ENCODE data around the gene SLC25A33. TPM values are rescaled to one million over a fixed set of nuclear protein-coding genes. Genes with fewer than 3 reads are reported as not detected.
"Not testable (repeated sequence)": the region's sequence is repeated elsewhere in the genome, so short reads cannot be mapped to it uniquely, and the experiment has no call there.

SLC25A33 gene
- total RNA-seq, 4 donors from 2014 or later: 1.0 to 6.1 (median 3.3) TPM

GRCh38 chr1:9555942-9556341 is 16.7 kb downstream of the SLC25A33 start:
- Histone ChIP-seq H3K4me1 (no peaks in the 10 kb centered on the region), H3K27me3 (no peaks in the 10 kb centered on the region), H3K9me3 (no peaks in the 10 kb centered on the region), H3K36me3 (no peaks in the 10 kb centered on the region), H3K27ac (peak overlapping the region; percentile 35 to 55), H3K4me3 (no peak overlapping the region)
- TF ChIP-seq, protein P1, sequence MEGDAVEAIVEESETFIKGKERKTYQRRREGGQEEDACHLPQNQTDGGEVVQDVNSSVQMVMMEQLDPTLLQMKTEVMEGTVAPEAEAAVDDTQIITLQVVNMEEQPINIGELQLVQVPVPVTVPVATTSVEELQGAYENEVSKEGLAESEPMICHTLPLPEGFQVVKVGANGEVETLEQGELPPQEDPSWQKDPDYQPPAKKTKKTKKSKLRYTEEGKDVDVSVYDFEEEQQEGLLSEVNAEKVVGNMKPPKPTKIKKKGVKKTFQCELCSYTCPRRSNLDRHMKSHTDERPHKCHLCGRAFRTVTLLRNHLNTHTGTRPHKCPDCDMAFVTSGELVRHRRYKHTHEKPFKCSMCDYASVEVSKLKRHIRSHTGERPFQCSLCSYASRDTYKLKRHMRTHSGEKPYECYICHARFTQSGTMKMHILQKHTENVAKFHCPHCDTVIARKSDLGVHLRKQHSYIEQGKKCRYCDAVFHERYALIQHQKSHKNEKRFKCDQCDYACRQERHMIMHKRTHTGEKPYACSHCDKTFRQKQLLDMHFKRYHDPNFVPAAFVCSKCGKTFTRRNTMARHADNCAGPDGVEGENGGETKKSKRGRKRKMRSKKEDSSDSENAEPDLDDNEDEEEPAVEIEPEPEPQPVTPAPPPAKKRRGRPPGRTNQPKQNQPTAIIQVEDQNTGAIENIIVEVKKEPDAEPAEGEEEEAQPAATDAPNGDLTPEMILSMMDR (IDR thresholded peaks at IDR 0.05): no peak
- no peak for TF ChIP-seq POLR2A (IDR thresholded peaks at IDR 0.05)
- no peak for DNase-seq
- intact Hi-C loops (cut with DNase I; ENCODE audit: low total_unique reads): no loop called here

DNA sequence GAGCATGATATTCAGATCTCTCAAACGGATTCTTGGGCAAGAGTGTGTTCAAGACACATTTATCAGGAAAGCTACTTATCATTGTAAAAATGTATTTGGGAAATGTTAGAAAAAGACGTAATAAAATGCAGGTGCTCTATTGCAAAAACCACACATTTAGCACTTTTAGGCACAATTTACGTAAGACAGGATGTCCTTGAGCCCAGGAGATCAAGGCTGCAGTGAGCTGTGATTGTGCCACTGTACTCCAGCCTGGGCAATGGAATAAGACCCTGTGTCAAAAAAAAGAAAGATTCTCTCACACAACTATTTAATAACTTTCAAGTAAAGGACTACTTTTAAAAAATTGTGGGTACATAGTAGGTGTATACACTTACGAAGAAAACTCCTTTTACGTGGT is 18.4 kb downstream of the SLC25A33 start:
- TF ChIP-seq, protein P1 (IDR thresholded peaks at IDR 0.05): no peak
- no peak for TF ChIP-seq POLR2A (IDR thresholded peaks at IDR 0.05)
- Histone ChIP-seq H3K9me3 (no peaks in the 10 kb centered on the region), H3K27me3 (no peaks in the 10 kb centered on the region), H3K4me3 (no peak overlapping the region), H3K4me1 (no peaks in the 10 kb centered on the region), H3K36me3 (no peaks in the 10 kb centered on the region), H3K27ac (no peak overlapping the region)
- intact Hi-C loops (cut with DNase I; ENCODE audit: low total_unique reads): no loop called here
- no peak for DNase-seq

- Histone ChIP-seq H3K9me3 (no peaks in the 10 kb centered on the region), H3K27me3 (no peaks in the 10 kb centered on the region), H3K4me3 (no peak overlapping the region), H3K36me3 (no peaks in the 10 kb centered on the region), H3K27ac (no peak overlapping the region), H3K4me1 (no peaks in the 10 kb centered on the region)
- TF ChIP-seq, protein P1 (IDR thresholded peaks at IDR 0.05): no peak
- no peak for TF ChIP-seq POLR2A (IDR thresholded peaks at IDR 0.05)
- no peak for DNase-seq
- intact Hi-C loops (cut with DNase I; ENCODE audit: low total_unique reads): no loop called here
Measured at GRCh38 chr1:9558271-9558945, 19.1 kb downstream of the SLC25A33 start.

- no peak for DNase-seq
- H3K9me3 ChIP-seq: no peaks in the 10 kb centered on the region
- intact Hi-C loops (cut with DNase I; ENCODE audit: low total_unique reads): no loop called here
- no peaks in the 10 kb centered on the region for H3K36me3 ChIP-seq
- no peak for TF ChIP-seq POLR2A (IDR thresholded peaks at IDR 0.05)
- TF ChIP-seq, protein P1 (IDR thresholded peaks at IDR 0.05): no peak
- H3K4me1 ChIP-seq: no peaks in the 10 kb centered on the region
- H3K27ac ChIP-seq: no peak overlapping the region
- H3K4me3 ChIP-seq: no peak overlapping the region
- no peaks in the 10 kb centered on the region for H3K27me3 ChIP-seq
Measured at GRCh38 chr1:9558946-9559545, 19.8 kb downstream of the SLC25A33 start.

GRCh38 chr1:9559673-9560072 is 20.4 kb downstream of the SLC25A33 start:
- Histone ChIP-seq H3K27me3 (no peaks in the 10 kb centered on the region), H3K9me3 (no peaks in the 10 kb centered on the region), H3K4me3 (no peak overlapping the region), H3K27ac (no peak overlapping the region), H3K4me1 (no peaks in the 10 kb centered on the region), H3K36me3 (no peaks in the 10 kb centered on the region)
- TF ChIP-seq, protein P1 (IDR thresholded peaks at IDR 0.05): no peak
- no peak for TF ChIP-seq POLR2A (IDR thresholded peaks at IDR 0.05)
- intact Hi-C loops (cut with DNase I; ENCODE audit: low total_unique reads): no loop called here
- no peak for DNase-seq

DNA sequence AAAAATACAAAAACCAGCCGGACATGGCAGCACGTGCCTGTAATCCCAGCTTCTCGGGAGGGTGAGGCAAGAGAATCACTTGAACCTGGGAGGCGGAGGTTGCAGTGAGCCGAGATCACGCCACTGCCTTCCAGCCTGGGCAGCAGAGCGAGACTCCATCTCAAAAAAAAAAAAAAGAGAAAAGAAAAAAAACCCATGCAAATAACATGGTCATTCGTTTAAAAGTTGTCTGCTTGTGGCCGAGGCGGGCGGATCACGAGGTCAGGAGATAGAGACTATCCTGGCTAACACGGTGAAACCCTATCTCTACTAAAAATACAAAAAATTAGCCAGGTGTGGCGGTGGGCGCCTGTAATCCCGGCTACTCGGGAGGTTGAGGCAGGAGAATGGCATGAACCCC is 20.8 kb downstream of the SLC25A33 start:
- intact Hi-C loops (cut with DNase I; ENCODE audit: low total_unique reads); H3K36me3 ChIP-seq; H3K4me1 ChIP-seq; DNase-seq; H3K4me3 ChIP-seq; H3K9me3 ChIP-seq; H3K27me3 ChIP-seq: not testable (repeated sequence)
- peak overlapping the region in 1 of 2 donors; percentile 69 for H3K27ac ChIP-seq

Data from uterus (tissue), 4 donors.